ENCODE data around the gene ARHGAP9. TPM values are rescaled to one million over a fixed set of nuclear protein-coding genes. Genes with fewer than 3 reads are reported as not detected.
A peak's percentile ranks its signal among the peaks of the same experiment; 100 is the strongest.

ARHGAP9 gene
- total and polyA plus RNA-seq, 10 donors: 148 to 400 (median 238) TPM

DNA sequence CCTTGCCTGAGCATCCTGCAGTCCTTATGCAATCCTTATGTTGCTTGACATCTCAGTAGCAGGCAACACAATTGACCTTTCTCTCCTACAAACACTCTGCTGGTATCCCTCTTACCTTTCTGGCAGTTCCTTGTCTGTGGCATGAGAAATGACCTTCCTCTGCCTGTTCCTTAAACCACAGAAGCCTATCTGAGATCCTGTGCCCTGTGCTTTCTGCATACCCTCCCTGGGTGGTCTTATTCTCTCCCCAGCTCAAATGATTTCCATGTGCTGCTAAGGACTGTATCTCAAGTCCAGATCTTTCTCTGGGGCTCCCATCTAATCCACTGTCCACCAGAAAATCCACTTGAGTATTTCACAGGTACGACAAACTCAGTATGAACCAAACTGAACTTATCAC is 2.0 kb upstream of the ARHGAP9 start:
- H3K9me3 ChIP-seq: no peaks in the 10 kb centered on the region
- peak overlapping the region; percentile 7 to 96 (median 75) for H3K27ac ChIP-seq
- DNase-seq: no peak
- intact Hi-C loops (cut with DNase I; ENCODE audit: low total_unique reads): no loop called here
- 82 to 97% (median 89%) methylated on average over 1 of the region's 1 CpG for WGBS, 5 donors
- peaks cover 15 to 70% (median 44%) of the 10 kb centered on the region in 6 donors for H3K4me1 ChIP-seq
- no peaks in the 10 kb centered on the region for H3K36me3 ChIP-seq
- no peaks in the 10 kb centered on the region for H3K27me3 ChIP-seq (replicated peaks in 1 of 7)
- no peak overlapping the region for H3K4me3 ChIP-seq
- TF ChIP-seq POLR2A (IDR thresholded peaks at IDR 0.05) (no peak), POLR2AphosphoS5 (IDR thresholded peaks at IDR 0.05) (no peak)
- TF ChIP-seq, protein P1, sequence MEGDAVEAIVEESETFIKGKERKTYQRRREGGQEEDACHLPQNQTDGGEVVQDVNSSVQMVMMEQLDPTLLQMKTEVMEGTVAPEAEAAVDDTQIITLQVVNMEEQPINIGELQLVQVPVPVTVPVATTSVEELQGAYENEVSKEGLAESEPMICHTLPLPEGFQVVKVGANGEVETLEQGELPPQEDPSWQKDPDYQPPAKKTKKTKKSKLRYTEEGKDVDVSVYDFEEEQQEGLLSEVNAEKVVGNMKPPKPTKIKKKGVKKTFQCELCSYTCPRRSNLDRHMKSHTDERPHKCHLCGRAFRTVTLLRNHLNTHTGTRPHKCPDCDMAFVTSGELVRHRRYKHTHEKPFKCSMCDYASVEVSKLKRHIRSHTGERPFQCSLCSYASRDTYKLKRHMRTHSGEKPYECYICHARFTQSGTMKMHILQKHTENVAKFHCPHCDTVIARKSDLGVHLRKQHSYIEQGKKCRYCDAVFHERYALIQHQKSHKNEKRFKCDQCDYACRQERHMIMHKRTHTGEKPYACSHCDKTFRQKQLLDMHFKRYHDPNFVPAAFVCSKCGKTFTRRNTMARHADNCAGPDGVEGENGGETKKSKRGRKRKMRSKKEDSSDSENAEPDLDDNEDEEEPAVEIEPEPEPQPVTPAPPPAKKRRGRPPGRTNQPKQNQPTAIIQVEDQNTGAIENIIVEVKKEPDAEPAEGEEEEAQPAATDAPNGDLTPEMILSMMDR (IDR thresholded peaks at IDR 0.05 in 8 of 11, conservative IDR thresholded peaks at IDR 0.05 in 3 of 11): no peak

DNA sequence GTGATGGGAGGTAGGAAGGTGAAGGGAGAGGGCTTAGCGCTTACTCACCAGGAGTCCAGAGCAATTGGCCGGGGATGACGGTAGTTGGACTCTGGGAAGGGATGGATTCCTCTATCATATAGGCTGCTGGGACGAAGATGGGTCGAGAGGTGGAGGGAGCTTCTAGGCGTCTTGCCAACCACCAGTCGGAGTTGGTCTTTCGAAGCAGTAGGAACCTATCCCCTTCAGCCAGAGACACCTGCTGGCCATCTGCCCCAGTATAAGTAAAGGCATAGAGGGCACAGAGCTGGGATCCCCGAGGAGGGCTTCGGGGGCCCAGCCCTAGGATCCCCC is 657 bp downstream of the ARHGAP9 start:
- TF ChIP-seq, protein P1 (IDR thresholded peaks at IDR 0.05 in 8 of 11, conservative IDR thresholded peaks at IDR 0.05 in 3 of 11): no peak
- TF ChIP-seq POLR2AphosphoS5 (IDR thresholded peaks at IDR 0.05) (no peak), POLR2A (IDR thresholded peaks at IDR 0.05) (no peak)
- peak; percentile 83 for DNase-seq
- 70 to 85% (median 74%) methylated on average over 10 of the region's 10 CpGs for WGBS, 5 donors

DNA sequence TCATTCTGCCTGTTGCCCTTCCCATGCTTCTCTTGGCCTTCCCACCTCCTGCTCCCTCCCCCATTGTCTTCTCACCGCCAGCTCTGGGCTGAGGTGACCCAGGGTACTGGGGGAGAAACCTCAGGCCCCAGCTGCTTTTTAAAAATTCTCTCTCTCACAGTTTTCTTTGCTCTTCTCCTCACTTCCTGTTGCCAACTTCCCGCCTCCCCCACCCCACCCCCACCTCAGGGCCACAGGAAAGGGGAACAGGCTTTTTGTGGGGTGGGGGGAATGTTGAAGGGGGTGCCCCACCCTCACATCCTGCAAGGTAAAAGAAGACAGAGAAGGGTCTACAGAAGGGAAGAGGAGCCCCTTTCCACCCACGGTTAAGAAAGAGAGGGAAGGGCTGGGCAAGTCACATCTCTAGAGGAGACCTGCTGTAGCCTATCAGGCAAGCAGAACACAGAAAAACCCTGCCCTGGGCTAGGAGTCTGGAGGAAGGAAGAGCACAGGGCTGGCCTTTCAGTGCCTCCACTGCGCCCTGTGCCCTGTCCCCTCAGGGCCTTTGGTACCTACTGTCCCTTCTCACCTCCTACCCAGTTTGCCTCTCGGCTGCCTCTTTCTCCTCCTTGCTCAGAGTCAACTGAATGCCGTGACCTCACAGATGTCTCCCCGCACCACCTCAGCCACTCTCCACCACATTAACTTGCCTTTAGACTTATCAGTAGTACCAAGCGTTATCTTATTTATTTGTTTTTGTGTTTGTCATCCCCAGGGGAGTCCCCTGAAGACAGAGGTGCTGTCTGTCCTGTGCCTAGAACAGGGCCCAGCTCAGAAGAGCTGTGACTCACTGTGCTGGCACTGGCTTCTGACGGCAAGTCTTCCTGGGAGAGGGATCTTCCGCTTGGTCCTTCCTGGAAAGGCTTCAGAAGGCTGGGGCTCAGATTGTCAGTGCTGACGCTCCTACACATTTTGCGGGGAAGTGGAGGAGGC is 1.7 kb downstream of the ARHGAP9 start:
- TF ChIP-seq POLR2AphosphoS5 (IDR thresholded peaks at IDR 0.05) (peak; percentile 6 to 66 (median 63)), POLR2A (IDR thresholded peaks at IDR 0.05) (no peak)
- TF ChIP-seq, protein P1 (IDR thresholded peaks at IDR 0.05 in 8 of 11, conservative IDR thresholded peaks at IDR 0.05 in 3 of 11): no peak
- Histone ChIP-seq H3K4me3 (peak overlapping the region; percentile 39 to 89 (median 61)), H3K4me1 (peaks cover 31 to 99% (median 80%) of the 10 kb centered on the region in 6 donors), H3K27ac (peak overlapping the region; percentile 87 to 96 (median 93)), H3K27me3 (replicated peaks in 1 of 7) (peaks cover 0 to 18% (median 0%) of the 10 kb centered on the region in 7 donors), H3K36me3 (peaks cover 0 to 33% (median 25%) of the 10 kb centered on the region in 6 donors), H3K9me3 (no peaks in the 10 kb centered on the region)
- DNase-seq: peak; percentile 84
- WGBS, 5 donors: 21 to 35% (median 35%) methylated on average over 12 of the region's 12 CpGs
- intact Hi-C loops (cut with DNase I; ENCODE audit: low total_unique reads): no loop called here

More for the DNA sequence above, 657 bp downstream of the ARHGAP9 start:
- H3K4me3 ChIP-seq: peak overlapping the region in 6 of 8 donors; percentile 46 to 89 (median 65)
- peak overlapping the region; percentile 87 to 96 (median 93) for H3K27ac ChIP-seq
- peaks cover 31 to 97% (median 71%) of the 10 kb centered on the region in 6 donors for H3K4me1 ChIP-seq
- H3K27me3 ChIP-seq (replicated peaks in 1 of 7): peaks cover 0 to 18% (median 0%) of the 10 kb centered on the region in 7 donors
- intact Hi-C loops (cut with DNase I; ENCODE audit: low total_unique reads): no loop called here
- H3K36me3 ChIP-seq: peaks cover 0 to 23% (median 17%) of the 10 kb centered on the region in 6 donors
- H3K9me3 ChIP-seq: no peaks in the 10 kb centered on the region
